Panc1 (cell line): ENCODE results near the gene NR2F6.

Source experiments
- POLR2AphosphoS5 ChIP-seq: IDR thresholded peaks from 2 replicates; pipeline ENCODE4 v1.6.1; 2012; ENCODE audit warnings: mild to moderate bottlenecking, low read depth, low read length, moderate library complexity
- SIN3A ChIP-seq: IDR thresholded peaks from 2 replicates; pipeline ENCODE4 v1.6.1; 2012; ENCODE audit warnings: low read depth, mild to moderate bottlenecking, low read length, moderate library complexity, borderline replicate concordance; ENCODE audit not compliant: insufficient read depth
- TCF7L2 ChIP-seq: IDR thresholded peaks from 2 replicates; pipeline ENCODE4 v1.6.1; 2011; ENCODE audit warnings: mild to moderate bottlenecking, low read depth, low read length, inconsistent platforms
- TF ChIP-seq, protein P1 (sequence below): fragments of 450-650 bp; IDR thresholded peaks from 2 replicates; pipeline ENCODE4 v1.5.1; 2017; ENCODE audit warnings: mild to moderate bottlenecking
- TF ChIP-seq, protein P2 (sequence below), 2 experiments: IDR thresholded peaks; 2 replicates each; pipeline ENCODE4 v1.6.1; 2011 to 2012; ENCODE audit warnings: low read depth in 2 of 2, control low read depth in 1 of 2, low read length in 1 of 2, mild to moderate bottlenecking in 1 of 2, moderate library complexity in 1 of 2; ENCODE audit not compliant: insufficient read depth in 1 of 2

DNA sequence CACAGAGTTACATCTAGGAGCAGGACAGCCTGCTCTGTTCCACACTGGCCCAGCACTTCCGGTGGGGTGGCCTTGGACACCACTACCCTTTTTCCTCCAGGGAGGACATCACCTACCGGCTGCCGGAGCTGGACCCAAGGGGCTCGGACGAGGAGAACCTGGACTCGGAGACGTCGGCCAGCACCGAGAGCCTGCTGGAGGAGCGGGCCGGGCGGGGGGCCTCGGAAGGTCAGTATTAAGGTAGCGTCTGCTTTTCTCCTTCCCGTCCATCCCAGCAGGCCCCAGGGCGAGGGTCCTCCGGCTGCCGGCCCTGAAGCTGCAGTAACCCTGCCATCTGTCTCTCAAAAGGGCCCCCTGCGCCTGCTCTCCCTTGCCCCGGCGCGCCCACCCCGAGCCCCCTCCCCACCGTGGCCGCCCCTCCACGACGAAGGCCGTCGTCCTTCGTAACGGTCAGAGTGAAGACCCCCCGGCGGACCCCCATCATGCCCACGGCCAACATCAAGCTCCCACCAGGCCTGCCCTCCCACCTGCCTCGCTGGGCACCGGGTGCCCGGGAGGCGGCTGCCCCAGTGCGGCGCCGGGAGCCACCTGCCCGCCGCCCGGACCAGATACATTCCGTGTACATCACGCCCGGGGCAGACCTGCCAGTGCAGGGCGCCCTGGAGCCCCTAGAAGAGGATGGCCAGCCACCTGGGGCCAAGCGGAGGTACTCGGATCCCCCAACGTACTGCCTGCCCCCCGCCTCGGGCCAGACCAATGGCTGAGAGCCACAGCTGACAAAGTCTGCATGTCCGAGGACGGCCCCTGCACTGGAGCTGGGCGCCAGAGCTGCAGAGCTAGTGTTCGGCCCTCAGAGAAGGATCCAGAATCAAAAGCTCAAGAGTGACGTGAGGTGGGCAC is 33.9 kb downstream of the NR2F6 start:
- TF ChIP-seq, protein P1, sequence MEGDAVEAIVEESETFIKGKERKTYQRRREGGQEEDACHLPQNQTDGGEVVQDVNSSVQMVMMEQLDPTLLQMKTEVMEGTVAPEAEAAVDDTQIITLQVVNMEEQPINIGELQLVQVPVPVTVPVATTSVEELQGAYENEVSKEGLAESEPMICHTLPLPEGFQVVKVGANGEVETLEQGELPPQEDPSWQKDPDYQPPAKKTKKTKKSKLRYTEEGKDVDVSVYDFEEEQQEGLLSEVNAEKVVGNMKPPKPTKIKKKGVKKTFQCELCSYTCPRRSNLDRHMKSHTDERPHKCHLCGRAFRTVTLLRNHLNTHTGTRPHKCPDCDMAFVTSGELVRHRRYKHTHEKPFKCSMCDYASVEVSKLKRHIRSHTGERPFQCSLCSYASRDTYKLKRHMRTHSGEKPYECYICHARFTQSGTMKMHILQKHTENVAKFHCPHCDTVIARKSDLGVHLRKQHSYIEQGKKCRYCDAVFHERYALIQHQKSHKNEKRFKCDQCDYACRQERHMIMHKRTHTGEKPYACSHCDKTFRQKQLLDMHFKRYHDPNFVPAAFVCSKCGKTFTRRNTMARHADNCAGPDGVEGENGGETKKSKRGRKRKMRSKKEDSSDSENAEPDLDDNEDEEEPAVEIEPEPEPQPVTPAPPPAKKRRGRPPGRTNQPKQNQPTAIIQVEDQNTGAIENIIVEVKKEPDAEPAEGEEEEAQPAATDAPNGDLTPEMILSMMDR: no peak
- TF ChIP-seq TCF7L2: no peak
- no peak for TF ChIP-seq SIN3A
- TF ChIP-seq, protein P2, sequence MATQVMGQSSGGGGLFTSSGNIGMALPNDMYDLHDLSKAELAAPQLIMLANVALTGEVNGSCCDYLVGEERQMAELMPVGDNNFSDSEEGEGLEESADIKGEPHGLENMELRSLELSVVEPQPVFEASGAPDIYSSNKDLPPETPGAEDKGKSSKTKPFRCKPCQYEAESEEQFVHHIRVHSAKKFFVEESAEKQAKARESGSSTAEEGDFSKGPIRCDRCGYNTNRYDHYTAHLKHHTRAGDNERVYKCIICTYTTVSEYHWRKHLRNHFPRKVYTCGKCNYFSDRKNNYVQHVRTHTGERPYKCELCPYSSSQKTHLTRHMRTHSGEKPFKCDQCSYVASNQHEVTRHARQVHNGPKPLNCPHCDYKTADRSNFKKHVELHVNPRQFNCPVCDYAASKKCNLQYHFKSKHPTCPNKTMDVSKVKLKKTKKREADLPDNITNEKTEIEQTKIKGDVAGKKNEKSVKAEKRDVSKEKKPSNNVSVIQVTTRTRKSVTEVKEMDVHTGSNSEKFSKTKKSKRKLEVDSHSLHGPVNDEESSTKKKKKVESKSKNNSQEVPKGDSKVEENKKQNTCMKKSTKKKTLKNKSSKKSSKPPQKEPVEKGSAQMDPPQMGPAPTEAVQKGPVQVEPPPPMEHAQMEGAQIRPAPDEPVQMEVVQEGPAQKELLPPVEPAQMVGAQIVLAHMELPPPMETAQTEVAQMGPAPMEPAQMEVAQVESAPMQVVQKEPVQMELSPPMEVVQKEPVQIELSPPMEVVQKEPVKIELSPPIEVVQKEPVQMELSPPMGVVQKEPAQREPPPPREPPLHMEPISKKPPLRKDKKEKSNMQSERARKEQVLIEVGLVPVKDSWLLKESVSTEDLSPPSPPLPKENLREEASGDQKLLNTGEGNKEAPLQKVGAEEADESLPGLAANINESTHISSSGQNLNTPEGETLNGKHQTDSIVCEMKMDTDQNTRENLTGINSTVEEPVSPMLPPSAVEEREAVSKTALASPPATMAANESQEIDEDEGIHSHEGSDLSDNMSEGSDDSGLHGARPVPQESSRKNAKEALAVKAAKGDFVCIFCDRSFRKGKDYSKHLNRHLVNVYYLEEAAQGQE (IDR thresholded peaks at IDR 0.05; ENCODE audit: insufficient read depth in 1 of 2, low read depth in 2 of 2, low read length in 1 of 2): no peak
- TF ChIP-seq POLR2AphosphoS5: no peak
